ENCODE measurements around the gene BMP6.

BMP6 gene

DNA sequence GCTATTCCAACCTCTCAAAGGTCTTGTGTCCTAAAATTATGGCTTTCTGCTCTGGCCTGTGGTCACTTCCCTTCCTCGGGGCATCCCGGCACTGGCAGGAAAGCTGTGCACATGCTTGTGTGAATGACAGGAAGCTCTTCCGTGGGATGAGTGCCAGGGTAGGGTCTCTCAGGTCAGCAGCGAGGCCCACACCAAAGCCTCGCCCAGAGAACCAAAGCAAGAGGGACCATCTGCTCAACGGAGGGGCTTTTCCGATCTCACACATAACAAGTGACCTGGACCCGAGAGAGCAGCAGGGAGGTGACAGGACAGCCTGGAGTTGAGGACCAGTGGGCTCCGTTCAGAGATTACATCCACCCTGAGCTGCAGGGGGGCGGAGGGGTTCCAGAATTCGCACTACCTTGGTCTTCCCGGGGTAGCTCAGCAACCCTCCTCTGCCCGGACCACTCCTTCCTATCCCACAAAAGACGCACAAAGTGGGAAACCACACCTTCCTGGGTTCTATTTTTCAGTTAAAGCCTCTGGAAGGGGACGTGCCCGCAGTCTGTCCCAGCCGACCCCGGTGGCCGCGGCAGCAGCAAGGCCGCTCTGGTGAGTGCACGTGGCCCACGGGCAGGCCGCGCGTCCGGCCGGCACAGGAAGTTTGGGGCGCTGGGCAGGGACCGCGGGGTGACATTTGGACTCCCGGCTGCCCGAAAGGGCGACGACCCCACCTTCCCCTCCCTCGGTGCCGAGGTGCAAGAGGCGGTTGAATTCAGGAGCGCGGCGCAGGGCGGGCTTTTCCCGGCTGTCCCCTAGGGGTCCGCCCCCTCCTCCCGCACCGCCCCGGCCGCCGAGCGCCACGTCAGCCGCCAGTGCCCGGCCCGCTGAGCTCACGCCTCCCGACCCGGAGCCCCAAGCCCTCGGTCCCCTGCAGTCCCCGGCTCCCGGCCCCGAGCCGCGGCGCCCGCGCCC lies 183.7 kb downstream of the BMP6 start:
- peak overlapping the region; percentile 81 for H3K4me3 ChIP-seq (ENCODE audit: low read length)
- H3K36me3 ChIP-seq (ENCODE audit: insufficient read depth, low read length): peaks cover 7% of the 10 kb centered on the region
- H3K9me3 ChIP-seq (ENCODE audit: insufficient read depth, low read depth, low read length): no peaks in the 10 kb centered on the region
- H3K27me3 ChIP-seq (ENCODE audit: insufficient read depth, low read length): peaks cover 27% of the 10 kb centered on the region
- H3K4me1 ChIP-seq (ENCODE audit: insufficient read depth, low read length): 0 out of 2 replicates have a peak, but pooled peaks cover 3% of the 10 kb centered on the region
- no peak overlapping the region for H3K27ac ChIP-seq (ENCODE audit: low read depth, low read length)
- H3K9ac ChIP-seq (ENCODE audit: low read depth, low read length): peak overlapping the region; percentile 85
- WGBS: 3% methylated on average over 66 of the region's 66 CpGs

DNA sequence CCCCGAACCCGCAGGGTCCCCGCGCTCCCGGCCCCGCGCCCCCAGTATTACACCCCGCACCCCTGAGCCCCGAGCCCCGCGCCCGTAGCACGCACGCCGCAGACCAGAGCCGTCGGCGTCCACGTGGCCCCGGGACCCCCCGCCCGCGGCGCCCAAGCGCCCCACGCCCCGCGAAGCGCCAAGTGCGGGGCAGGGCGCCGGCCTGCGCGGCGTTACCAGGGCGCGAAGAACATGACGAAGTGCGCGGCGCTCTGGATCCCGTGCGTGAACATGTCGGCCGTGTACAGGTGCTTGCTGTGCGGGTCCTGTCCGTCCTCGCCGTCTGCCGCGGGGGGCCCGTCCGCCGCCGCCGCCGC lies 184.4 kb downstream of the BMP6 start:
- Histone ChIP-seq H3K27me3 (ENCODE audit: insufficient read depth, low read length) (peaks cover 27% of the 10 kb centered on the region), H3K9me3 (ENCODE audit: insufficient read depth, low read depth, low read length) (no peaks in the 10 kb centered on the region), H3K27ac (ENCODE audit: low read depth, low read length) (no peak overlapping the region), H3K4me3 (ENCODE audit: low read length) (peak overlapping the region; percentile 81), H3K36me3 (ENCODE audit: insufficient read depth, low read length) (peaks cover 5% of the 10 kb centered on the region; the same call in 1 of the 2 replicates), H3K9ac (ENCODE audit: low read depth, low read length) (peak overlapping the region; percentile 87), H3K4me1 (ENCODE audit: insufficient read depth, low read length) (0 out of 2 replicates have a peak, but pooled peaks cover 3% of the 10 kb centered on the region)
- WGBS: under 1% methylated on average over 57 of the region's 57 CpGs

DNA sequence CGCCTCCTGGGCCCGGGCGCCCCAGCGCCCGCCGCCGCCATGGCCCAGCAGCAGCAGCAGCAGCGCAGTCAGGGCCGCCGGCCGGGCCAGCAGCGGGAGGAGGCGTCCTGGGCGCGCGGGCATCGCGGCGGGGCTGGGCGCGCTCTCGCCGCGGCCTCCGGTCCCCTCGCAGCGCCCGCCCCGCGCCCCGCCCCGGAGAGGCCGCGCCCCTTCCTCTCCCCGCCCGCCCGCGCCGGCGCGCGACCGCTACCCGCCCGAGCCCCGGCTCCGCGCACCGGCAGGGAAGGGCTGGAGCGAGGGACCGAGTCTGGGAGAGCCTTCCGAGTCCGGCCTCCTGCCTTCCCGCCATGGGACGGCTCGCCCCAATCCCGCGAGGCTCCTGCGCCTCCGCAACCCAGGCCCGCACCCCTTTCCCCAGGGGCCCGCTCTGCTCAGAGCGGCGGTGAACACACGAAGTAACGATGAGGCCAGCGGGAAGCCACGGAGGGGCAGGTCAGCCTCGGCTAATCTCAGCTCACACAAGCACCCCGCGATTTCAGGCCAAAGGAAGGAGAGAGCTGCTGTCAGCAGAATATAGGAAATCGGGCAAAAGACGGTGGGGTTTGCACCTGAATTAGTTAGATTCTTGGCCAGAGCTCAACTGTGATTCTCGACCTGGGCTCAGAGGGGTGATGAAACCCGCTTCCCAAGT lies 184.9 kb downstream of the BMP6 start, which contains the start of gene TXNDC5:
Gene TXNDC5 (minus strand): TSS at position 135 of the 691 bp plus-strand sequence. CDS start 12 bp downstream, at position 123.
- 2% methylated on average over 75 of the region's 75 CpGs for WGBS
- no peaks in the 10 kb centered on the region for H3K9me3 ChIP-seq (ENCODE audit: insufficient read depth, low read depth, low read length)
- H3K9ac ChIP-seq (ENCODE audit: low read depth, low read length): peak within 1 kb of the TSS; percentile 87
- H3K27ac ChIP-seq (ENCODE audit: low read depth, low read length): no peak within 1 kb of the TSS
- peak within 1 kb of the TSS; percentile 81 for H3K4me3 ChIP-seq (ENCODE audit: low read length)
- 0 out of 2 replicates have a peak, but pooled peaks cover 3% of the 10 kb centered on the region for H3K4me1 ChIP-seq (ENCODE audit: insufficient read depth, low read length)
- H3K27me3 ChIP-seq (ENCODE audit: insufficient read depth, low read length): peaks cover 27% of the 10 kb centered on the region
- 0 out of 2 replicates have a peak, but pooled peaks cover 5% of the 10 kb centered on the region for H3K36me3 ChIP-seq (ENCODE audit: insufficient read depth, low read length)

DNA sequence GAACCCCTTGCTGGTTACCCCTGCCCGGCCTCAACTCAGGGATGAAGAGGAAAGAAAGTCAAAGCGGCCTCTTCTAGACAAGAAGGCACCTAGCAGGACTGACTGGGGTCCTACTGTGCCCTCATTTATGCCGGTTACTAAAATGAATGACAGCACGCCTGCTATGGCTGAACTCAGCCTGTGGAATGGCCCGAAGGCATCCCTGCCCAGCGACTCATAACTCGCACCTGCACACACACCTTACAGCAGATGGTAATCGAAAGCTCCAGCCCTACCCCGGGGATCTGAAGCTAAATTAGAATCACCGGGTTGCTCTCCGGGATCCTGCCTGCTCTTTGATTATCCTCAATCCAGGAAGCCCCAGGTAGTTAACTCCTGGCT lies 185.4 kb downstream of the BMP6 start:
- 69% methylated on average over 11 of the region's 11 CpGs for WGBS
- Histone ChIP-seq H3K27ac (ENCODE audit: low read depth, low read length) (no peak overlapping the region), H3K4me1 (ENCODE audit: insufficient read depth, low read length) (0 out of 2 replicates have a peak, but pooled peaks cover 3% of the 10 kb centered on the region), H3K27me3 (ENCODE audit: insufficient read depth, low read length) (peaks cover 27% of the 10 kb centered on the region), H3K36me3 (ENCODE audit: insufficient read depth, low read length) (0 out of 2 replicates have a peak, but pooled peaks cover 5% of the 10 kb centered on the region), H3K4me3 (ENCODE audit: low read length) (peak overlapping the region; percentile 81), H3K9ac (ENCODE audit: low read depth, low read length) (peak overlapping the region; percentile 58), H3K9me3 (ENCODE audit: insufficient read depth, low read depth, low read length) (no peaks in the 10 kb centered on the region)

DNA sequence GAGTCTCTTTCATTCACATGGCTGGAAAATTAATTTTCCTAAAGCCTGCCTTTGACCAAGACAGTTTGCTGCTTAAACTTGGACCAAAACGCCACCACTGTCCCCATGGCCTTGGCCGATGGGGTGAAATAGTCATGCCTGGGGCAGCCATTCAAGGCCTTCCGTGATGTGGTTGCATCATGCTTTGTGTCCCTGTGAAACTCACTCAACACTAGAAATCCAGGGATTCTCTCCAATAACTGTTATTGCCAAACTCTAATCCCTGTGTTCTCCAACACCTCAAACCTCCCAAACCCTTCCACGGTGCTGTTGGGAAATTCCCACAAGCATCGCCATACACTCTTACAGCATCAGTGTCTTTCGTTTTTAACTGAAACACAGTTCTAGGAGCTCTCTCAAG lies 186.1 kb downstream of the BMP6 start:
- Histone ChIP-seq H3K9ac (ENCODE audit: low read depth, low read length) (no peak overlapping the region), H3K27ac (ENCODE audit: low read depth, low read length) (no peak overlapping the region), H3K4me3 (ENCODE audit: low read length) (no peak overlapping the region), H3K4me1 (ENCODE audit: insufficient read depth, low read length) (0 out of 2 replicates have a peak, but pooled peaks cover 3% of the 10 kb centered on the region), H3K36me3 (ENCODE audit: insufficient read depth, low read length) (0 out of 2 replicates have a peak, but pooled peaks cover 5% of the 10 kb centered on the region), H3K9me3 (ENCODE audit: insufficient read depth, low read depth, low read length) (no peaks in the 10 kb centered on the region), H3K27me3 (ENCODE audit: insufficient read depth, low read length) (peaks cover 27% of the 10 kb centered on the region)
- WGBS: 94% methylated on average over 6 of the region's 6 CpGs

DNA sequence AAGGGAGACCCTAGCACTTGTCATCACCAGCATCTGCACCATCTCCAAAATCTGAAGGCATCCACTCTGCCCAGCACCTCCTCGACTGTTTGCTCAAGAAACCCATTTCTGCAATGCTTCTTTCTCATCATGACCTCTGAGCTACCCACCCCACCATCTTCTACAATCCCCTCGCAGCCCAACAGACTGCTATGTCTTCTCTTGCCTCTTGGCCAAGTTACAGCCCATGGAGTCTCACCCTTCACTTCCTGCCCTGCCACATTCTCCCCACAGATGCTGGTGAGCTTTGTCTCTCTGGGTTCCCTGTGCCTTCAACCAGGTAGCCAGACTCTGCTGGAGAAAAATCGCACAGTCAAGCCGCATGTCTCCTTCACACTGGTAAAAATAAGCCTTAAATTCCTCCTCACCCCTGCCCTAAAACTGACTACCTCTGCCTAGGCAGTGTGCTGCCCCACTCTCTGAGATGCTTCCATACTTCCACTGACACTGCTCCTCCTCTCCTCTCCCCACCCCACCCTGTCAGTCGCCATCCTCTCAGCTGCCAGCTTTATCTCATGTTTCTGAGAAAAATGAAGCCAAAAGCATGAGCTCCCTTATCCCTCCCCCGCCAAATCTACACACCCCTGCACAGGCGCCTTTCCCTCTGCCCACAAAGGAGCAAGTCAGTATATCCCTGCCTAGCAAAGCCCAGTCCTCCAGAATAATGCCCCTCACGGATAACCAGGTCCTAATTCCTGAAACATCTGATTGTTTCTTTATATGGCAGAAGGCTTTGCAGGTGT lies 187.0 kb downstream of the BMP6 start:
- Histone ChIP-seq H3K9me3 (ENCODE audit: insufficient read depth, low read depth, low read length) (no peaks in the 10 kb centered on the region), H3K36me3 (ENCODE audit: insufficient read depth, low read length) (no peaks in the 10 kb centered on the region), H3K27me3 (ENCODE audit: insufficient read depth, low read length) (peaks cover 27% of the 10 kb centered on the region), H3K4me1 (ENCODE audit: insufficient read depth, low read length) (0 out of 2 replicates have a peak, but pooled peaks cover 3% of the 10 kb centered on the region), H3K27ac (ENCODE audit: low read depth, low read length) (no peak overlapping the region), H3K4me3 (ENCODE audit: low read length) (no peak overlapping the region), H3K9ac (ENCODE audit: low read depth, low read length) (no peak overlapping the region)
- WGBS: 86% methylated on average over 8 of the region's 8 CpGs

DNA sequence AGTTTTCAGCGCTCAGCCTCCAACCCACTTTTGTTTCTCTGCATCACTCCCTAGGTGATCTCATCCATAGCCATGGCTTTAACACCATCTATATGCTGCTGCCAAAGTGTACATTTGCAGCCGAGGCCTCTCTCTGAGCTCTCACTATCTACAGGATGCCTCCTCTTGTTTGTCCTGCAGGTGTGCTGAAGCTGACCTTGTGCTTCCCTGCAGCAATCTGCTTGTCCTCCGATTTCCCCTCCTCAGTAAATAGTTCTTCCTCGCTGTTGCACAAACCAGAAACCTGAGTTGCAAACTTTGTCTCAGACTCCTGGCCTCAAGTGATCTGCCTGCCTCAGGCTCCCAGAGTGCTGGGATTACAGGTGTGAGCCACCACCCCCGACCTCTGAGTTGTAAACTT lies 188.4 kb downstream of the BMP6 start:
- Histone ChIP-seq H3K4me3 (ENCODE audit: low read length) (no peak overlapping the region), H3K27ac (ENCODE audit: low read depth, low read length) (no peak overlapping the region), H3K27me3 (ENCODE audit: insufficient read depth, low read length) (peaks cover 27% of the 10 kb centered on the region), H3K36me3 (ENCODE audit: insufficient read depth, low read length) (no peaks in the 10 kb centered on the region), H3K9ac (ENCODE audit: low read depth, low read length) (no peak overlapping the region), H3K4me1 (ENCODE audit: insufficient read depth, low read length) (0 out of 2 replicates have a peak, but pooled peaks cover 3% of the 10 kb centered on the region), H3K9me3 (ENCODE audit: insufficient read depth, low read depth, low read length) (no peaks in the 10 kb centered on the region)
- WGBS: 89% methylated on average over 5 of the region's 5 CpGs

DNA sequence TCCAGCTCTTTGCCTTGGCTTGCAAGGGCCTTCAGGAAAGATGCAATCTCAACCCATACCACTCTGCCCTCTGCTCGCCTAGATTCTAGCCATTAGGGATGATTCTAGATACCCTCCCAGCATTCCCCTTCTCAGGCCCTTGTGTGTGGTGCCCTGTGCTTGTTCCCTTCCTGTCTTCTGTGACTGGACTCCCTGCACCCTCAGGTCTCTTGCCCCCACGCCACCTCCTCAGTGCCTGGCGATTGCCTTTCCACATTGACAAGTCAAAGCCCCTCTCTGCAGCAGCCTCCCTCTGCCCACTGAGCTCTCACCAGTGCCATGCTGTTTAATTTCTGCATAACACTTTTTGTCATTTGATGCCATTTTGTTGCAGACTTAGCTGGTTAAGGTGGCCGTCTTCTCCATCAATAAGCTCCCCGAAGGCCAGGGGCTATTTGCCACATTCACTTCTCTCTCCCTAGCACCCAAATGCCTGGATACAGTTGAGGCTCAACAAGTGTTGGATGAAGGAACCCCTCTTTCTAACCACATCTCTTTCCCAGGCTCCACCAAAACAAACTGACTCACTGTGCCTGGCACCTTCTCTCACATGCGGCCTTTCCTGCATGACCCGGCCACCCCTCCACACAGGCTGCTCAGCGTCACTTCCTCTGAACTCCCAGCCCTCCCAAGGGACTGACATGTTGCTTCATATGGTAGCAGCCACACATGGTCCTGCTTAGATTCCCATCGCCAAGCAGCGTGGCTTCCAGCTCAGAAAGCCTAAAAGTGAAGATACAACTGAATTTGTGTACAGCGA lies 189.3 kb downstream of the BMP6 start:
- Histone ChIP-seq H3K9ac (ENCODE audit: low read depth, low read length) (no peak overlapping the region), H3K27ac (ENCODE audit: low read depth, low read length) (no peak overlapping the region), H3K9me3 (ENCODE audit: insufficient read depth, low read depth, low read length) (no peaks in the 10 kb centered on the region), H3K4me3 (ENCODE audit: low read length) (no peak overlapping the region), H3K27me3 (ENCODE audit: insufficient read depth, low read length) (peaks cover 27% of the 10 kb centered on the region), H3K36me3 (ENCODE audit: insufficient read depth, low read length) (no peaks in the 10 kb centered on the region), H3K4me1 (ENCODE audit: insufficient read depth, low read length) (0 out of 2 replicates have a peak, but pooled peaks cover 3% of the 10 kb centered on the region)
- WGBS: 94% methylated on average over 11 of the region's 11 CpGs

DNA sequence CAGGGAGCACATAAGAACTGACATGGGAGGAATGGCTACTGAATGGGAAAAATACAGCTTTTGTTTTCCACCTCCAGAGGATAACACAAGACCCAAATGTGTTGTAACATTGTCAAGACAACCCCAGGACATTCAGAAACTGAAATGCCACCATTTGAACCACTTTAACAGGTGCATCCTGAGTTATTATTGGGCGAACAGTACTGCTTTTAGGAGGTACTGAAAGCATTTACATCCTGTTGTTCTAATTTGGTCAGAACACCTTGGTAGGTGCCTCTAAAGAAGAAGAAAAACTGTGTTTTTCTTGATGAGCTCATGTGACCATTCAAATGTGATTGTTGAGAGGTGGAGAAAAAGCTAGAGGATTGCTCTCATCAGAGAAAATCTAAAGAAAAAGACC lies 191.1 kb downstream of the BMP6 start:
- WGBS: 85% methylated on average over 1 of the region's 1 CpG
- no peak overlapping the region for H3K4me3 ChIP-seq (ENCODE audit: low read length)
- H3K27me3 ChIP-seq (ENCODE audit: insufficient read depth, low read length): peaks cover 15% of the 10 kb centered on the region
- H3K4me1 ChIP-seq (ENCODE audit: insufficient read depth, low read length): no peaks in the 10 kb centered on the region
- H3K9ac ChIP-seq (ENCODE audit: low read depth, low read length): no peak overlapping the region
- H3K27ac ChIP-seq (ENCODE audit: low read depth, low read length): no peak overlapping the region
- no peaks in the 10 kb centered on the region for H3K9me3 ChIP-seq (ENCODE audit: insufficient read depth, low read depth, low read length)
- no peaks in the 10 kb centered on the region for H3K36me3 ChIP-seq (ENCODE audit: insufficient read depth, low read length)

DNA sequence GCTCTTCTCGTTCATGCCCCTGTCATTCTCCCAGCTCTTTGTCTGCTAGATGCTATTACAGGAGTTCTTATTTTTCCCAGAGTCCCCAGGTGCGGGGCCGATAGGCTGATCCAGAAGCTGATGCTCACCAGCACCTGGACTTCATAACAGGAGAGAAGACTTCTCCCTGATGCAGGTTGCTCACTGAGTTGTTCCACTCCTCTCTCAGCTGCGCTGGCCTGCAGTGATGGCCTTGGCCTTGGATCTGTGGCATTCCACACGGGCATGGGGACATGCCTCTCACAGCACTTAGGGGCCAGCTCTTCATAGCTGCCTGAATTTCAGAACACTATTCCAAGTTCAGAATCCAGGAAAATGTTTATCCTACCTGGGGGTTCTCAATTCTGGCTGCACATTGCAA lies 191.8 kb downstream of the BMP6 start:
- Histone ChIP-seq H3K4me3 (ENCODE audit: low read length) (no peak overlapping the region), H3K27ac (ENCODE audit: low read depth, low read length) (no peak overlapping the region), H3K4me1 (ENCODE audit: insufficient read depth, low read length) (no peaks in the 10 kb centered on the region), H3K27me3 (ENCODE audit: insufficient read depth, low read length) (peaks cover 7% of the 10 kb centered on the region), H3K9me3 (ENCODE audit: insufficient read depth, low read depth, low read length) (no peaks in the 10 kb centered on the region), H3K9ac (ENCODE audit: low read depth, low read length) (no peak overlapping the region), H3K36me3 (ENCODE audit: insufficient read depth, low read length) (no peaks in the 10 kb centered on the region)
- 90% methylated on average over 5 of the region's 5 CpGs for WGBS

Data from HUES64 (cell line).